HG03460 (cell line): Measurements from ENCODE around the gene NELFB.

ENCODE experiments used
- ATAC-seq: cut with Tn5 transposase; IDR thresholded peaks from one replicate; pipeline ENCODE4 v1.9.1; 2021; ENCODE audit not compliant: unreplicated experiment

NELFB gene

GRCh38 chr9:137267933-137268355 is 12.8 kb downstream of the NELFB start:
- no peak for ATAC-seq

DNA sequence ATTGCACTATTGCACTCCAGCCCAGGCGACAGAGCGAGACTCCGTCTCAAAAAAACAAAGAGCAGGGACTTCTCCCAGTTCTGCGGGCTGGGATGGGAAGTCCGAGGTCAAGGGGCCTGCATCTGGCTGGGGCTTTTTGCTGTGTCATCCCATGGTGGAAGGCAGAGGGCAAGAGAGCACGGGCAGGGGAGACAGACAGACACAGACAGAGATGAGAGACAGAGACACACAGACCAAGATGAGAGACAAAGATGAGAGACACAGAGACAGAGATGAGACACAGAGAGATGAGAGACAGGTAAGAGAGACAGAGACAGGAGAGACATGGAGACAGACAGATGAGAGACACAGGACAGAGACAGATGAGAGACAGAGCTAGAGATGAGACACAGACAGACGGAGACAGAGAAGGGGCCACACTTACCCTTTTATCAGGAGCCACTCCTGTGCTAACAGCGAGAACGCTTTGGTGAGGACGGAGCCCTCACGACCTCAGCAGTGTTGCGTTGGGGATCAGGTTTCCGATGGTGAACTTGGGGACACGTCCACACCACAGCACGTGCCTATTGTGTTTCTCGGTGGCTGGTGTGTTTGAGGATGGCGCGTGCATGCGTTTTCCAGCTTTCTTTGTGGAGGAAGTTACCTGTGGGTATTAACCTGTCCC is 13.5 kb downstream of the NELFB start:
- ATAC-seq: no peak

GRCh38 chr9:137269231-137269772 is 14.2 kb downstream of the NELFB start:
- ATAC-seq: no peak

DNA sequence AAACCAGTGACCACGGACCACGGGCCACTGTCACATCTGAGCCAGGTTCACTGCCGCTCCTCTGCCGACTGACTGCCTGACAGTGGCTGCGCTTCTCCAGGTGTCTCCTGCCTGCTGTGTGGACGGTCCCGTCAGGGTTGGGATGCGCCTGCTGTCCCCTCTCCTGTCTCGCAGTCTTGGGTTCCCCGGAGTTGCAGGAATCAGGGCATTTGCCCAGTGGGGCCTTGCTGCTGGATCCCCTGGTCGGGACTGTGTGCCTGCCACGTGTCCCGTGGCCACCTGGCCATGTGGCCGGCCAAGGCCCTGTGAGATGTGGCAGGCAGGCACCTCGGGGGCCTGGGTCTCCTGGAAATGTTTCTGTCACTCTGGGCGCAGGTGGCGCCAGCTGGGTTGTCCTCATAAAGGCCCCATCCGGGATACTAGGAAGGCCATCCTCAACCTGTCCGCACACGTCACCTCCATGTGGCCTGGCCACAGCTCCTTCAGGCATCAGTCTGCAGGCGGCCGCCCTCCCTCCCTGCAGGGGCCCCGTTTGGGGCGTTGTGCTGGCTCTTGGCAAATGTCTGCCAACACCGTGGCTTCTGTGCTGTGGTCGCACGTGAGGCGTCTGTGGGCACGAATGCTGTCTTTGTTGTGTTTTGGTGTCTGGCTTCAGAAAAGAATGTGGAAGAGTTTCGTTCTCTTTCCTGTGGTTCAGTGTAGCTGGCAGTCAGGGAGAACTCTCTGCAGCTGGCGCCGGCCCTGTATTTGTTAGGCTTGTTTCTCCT is 16.0 kb downstream of the NELFB start:
- no peak for ATAC-seq

DNA sequence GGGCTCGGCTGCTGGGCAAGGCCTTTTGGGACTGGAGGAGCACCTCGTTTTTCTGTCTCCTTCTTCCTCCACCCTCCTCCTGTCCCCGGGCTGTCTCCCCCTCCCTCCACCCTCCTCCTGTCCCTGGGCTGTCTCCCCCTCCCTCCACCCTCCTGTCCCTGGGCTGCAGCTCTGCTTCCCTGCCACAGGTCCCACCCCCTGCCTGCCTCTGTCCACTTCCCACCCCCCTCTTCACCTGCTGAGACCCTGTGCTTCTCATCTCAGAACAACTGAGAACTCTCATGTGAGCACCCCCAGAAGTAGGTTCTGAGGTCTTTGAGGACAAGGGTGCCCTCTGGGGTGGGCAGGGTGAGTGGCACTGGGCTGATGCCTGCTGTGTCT is 16.6 kb downstream of the NELFB start:
- ATAC-seq: no peak

DNA sequence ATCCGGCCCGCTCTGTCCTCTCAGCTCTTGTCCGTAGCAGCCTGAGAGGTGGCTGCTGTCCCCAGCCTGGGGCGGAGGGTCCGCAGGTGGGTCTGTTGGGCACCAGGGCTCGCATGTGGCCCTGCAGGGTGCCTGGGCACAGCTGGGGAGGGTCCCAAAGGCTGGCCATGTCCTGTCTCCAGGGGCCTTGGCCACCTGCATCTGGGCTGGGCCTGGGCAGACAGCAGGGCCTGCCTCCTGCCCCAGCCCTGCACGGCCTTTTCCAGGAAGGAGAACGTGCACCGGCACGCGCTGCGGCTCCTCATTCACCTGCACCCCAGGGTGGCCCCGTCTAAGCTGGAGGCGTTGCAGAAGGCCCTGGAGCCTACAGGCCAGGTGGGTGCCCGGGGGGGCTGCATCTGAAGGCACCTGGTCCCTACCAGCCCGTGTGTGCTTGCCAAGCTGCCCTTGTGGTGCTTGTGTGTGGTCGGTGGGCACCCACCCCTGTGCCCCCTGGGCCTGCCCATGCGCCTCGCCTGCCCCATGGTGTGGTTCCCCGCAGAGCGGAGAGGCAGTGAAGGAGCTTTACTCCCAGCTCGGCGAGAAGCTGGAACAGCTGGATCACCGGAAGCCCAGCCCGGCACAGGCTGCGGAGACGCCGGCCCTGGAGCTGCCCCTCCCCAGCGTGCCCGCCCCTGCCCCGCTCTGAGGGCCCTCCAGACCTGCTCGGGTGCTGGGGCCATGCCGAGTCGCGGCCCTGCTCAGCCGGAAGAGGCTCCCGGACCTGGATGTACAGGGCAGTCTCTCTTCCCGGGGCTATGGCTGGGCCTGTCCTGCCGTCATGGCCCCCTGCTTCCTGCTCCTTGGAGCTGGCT is 17.3 kb downstream of the NELFB start:
- no peak for ATAC-seq

- no peak for ATAC-seq
Measured at GRCh38 chr9:137273095-137273490, 18.0 kb downstream of the NELFB start.

DNA sequence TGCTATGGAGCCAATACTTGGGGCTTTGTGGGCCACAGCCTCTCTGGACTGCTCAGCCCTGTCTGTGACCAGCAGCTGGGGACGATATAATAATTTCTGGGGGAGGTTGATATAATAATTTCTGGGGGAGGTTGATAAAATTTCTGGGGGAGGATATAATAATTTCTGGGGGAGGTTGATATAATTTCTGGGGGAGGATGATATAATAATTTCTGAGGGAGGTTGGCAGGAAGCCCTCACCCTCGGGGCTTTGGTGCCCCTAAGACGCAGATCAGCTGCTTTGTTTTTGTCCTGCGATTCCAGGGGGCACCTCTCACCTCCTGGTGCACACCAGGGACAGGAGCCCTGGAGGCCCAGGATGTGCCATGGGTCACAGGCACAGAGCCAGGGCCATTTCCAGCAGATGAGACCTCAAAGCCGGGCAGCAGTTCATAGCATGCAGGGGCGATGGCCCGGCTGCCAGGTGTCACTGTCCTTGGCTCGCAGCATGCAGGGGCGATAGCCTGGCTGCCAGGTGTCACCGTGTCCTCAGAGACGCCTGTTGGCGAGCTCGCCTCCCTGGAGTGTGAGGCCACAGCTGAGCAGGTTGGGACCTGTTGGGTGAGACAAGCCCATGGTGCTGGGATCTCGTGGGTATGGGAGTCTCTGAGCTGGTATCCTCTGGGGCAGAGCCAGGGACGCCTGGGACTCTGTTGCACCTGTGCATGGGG is 18.6 kb downstream of the NELFB start:
- no peak for ATAC-seq

- no peak for ATAC-seq
Measured at GRCh38 chr9:137275203-137275587, 20.1 kb downstream of the NELFB start.

DNA sequence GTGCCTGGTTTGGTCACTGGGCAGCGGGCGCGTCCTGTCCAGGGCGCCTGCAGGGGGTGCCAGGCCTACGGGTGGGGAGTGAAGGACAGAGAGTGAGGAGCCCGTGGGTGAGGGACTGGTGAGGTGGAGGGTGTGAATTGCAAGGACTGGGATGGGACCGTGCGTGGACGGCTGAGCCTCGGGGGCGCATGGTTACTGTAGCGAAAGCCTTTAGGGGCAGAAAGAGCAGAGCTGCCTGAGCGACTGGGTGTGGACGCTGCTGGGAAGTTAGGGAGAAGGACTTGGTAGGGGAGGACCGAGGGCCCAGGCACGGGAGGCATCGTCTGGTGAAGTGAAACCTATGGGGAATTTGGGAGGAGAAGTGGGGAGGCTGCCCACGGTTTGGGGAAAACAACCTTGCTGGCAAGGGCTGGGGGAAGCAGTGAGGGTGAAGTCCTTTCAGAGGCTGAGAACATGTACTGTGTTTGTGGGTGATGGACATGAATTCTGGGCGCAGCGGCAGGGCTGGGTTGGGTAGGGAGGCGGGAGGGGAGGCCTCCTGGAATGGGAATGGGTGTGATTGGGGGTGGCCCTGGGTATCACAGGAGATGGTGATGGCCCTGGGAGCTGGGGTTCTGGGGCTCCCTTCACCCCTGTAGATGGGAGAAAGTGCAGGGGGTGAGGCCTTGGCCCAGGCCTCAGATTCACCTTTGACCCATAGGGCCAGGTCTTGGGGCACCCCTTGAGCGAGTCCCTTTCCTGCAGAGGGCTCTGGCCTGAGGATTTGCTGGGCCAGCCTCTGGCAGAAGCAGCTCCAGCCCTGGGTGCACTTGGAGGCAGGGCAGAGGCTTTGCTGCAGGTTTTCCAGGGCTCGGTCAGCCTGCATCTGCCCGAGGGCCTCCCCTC is 20.7 kb downstream of the NELFB start:
- ATAC-seq: no peak

DNA sequence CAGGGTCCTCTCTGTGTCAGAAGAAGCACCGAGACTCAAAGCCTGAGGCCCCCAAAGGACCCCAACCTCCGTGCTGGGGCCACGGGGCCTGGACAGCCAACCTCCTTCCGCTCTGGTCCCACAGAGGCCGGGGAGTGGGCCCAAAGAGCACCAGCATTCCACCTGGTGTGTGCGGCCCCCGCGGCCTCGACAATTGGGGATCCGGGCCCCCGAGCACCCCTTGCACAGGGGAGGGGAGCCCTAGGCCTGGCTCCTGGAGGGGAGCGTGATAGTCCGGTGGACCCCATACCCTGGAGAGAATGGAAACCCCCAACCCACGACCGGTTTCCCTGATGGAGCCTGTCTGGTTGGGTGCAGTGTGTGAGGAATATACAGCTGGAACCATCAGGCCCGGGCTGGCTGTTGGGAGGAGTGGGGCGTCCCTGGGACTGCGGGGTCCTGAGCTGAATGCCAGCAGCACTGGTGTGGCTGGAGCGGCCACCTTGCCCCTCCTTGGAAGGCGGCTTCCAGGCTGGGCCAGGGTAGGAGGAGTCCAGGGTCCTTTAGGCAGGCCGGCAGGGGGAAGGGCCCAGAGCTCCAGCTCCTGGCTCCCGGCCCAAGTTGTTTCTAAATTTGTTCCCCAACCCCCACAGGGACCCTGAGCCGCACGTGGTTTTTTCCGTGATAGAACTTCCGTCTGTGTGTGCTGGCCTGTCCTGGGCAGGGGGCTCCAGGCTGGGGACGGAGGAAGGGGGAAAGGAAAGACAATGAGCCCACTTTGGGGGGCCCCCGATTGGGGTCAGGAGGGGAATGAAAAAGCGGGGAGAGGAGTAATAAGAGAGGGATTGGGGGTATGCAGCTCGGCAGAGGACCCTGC is 21.6 kb downstream of the NELFB start:
- peak; percentile 6 for ATAC-seq

- peak; percentile 77 for ATAC-seq
Measured at GRCh38 chr9:137277329-137278041, 22.4 kb downstream of the NELFB start, which contains the start of gene TOR4A. TOR4A (plus strand) TSS chr9:137277726; CDS start chr9:137278690, 964 bp downstream.

GRCh38 chr9:137278061-137278701 is 23.1 kb downstream of the NELFB start:
- ATAC-seq: peak; percentile 19

- no peak for ATAC-seq
Measured at GRCh38 chr9:137278721-137279711, 23.9 kb downstream of the NELFB start.

DNA sequence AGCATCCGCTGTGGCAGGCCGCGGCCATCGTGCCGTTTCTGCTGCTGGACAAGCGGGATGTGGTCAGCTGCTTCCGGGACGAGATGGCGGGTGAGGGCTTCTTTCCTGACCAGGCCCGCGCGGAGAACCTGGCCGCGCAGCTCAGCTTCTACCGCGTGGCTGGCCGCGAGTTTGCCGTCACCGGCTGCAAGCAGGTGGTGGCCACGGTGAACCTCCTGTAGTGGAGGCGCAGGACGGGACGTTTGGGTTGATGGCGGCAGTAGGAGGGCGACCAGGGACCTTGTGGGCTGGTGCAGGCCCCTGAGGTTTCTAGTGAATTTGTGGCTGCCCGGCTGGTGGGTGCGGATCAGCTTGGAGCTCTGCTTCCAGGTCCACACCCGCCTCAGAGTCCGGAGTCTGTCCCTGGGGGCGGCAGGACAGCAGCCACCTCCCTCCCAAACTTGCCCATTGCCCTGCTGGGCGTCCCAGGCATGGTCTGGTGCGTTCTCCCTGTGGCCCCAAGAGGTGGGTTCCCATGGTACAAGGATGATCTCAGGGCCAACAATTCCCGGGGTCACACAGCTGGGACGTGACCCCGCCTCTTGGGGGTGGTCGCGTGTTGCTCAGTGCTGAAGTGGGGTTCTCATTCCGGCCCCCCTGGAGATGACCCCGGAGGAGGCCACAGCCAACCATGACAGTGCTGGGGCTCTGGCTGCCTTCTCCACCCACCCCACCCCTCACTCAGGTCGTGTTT is 24.8 kb downstream of the NELFB start:
- no peak for ATAC-seq
